ENCODE data around the gene NLN. TPM values are rescaled to one million over a fixed set of nuclear protein-coding genes. Genes with fewer than 3 reads are reported as not detected.
"Not testable (repeated sequence)": the region's sequence is repeated elsewhere in the genome, so short reads cannot be mapped to it uniquely, and the experiment has no call there.

The NLN gene
- total RNA-seq, 1 donor, result 11.6 TPM

- no peak for DNase-seq (ENCODE audit: low read depth in 2 of 3, low spot score in 2 of 3)
Observed at GRCh38 chr5:65769539-65769938, 47.5 kb downstream of the NLN start.

GRCh38 chr5:65771266-65771665, 49.3 kb downstream of the NLN start:
- DNase-seq (ENCODE audit: low read depth in 2 of 3, low spot score in 2 of 3), result no peak

GRCh38 chr5:65772963-65773362, 51.0 kb downstream of the NLN start:
- DNase-seq (ENCODE audit: low read depth in 2 of 3, low spot score in 2 of 3), result not testable (repeated sequence)

- DNase-seq (ENCODE audit: low read depth in 2 of 3, low spot score in 2 of 3), result peak in 1 of 3 donors; percentile 9
Observed at GRCh38 chr5:65774346-65774745, 52.3 kb downstream of the NLN start.

- no peak for DNase-seq (ENCODE audit: low read depth in 2 of 3, low spot score in 2 of 3)
Observed at GRCh38 chr5:65775476-65775875, 53.5 kb downstream of the NLN start.

GRCh38 chr5:65776441-65777141, 54.6 kb downstream of the NLN start:
- no peak for DNase-seq (ENCODE audit: low read depth in 2 of 3, low spot score in 2 of 3)

GRCh38 chr5:65778126-65778525, 56.1 kb downstream of the NLN start:
- DNase-seq (ENCODE audit: low read depth in 2 of 3, low spot score in 2 of 3), result no peak

GRCh38 chr5:65779643-65780042, 57.6 kb downstream of the NLN start:
- DNase-seq (ENCODE audit: low read depth in 2 of 3, low spot score in 2 of 3), result peak in 1 of 3 donors; percentile 30

- DNase-seq (ENCODE audit: low read depth in 2 of 3, low spot score in 2 of 3), result not testable (repeated sequence)
Observed at GRCh38 chr5:65788296-65788695, 66.3 kb downstream of the NLN start.

- DNase-seq (ENCODE audit: low read depth in 2 of 3, low spot score in 2 of 3), result peak in 2 of 3 donors; percentile 62 to 73
Observed at GRCh38 chr5:65790371-65791163, 68.6 kb downstream of the NLN start.

- DNase-seq (ENCODE audit: low read depth in 2 of 3, low spot score in 2 of 3), result no peak
Observed at GRCh38 chr5:65791712-65792673, 70.0 kb downstream of the NLN start.

GRCh38 chr5:65796269-65796668, 74.3 kb downstream of the NLN start:
- no peak for DNase-seq (ENCODE audit: low read depth in 2 of 3, low spot score in 2 of 3)

GRCh38 chr5:65796751-65797316, 74.8 kb downstream of the NLN start:
- no peak for DNase-seq (ENCODE audit: low read depth in 2 of 3, low spot score in 2 of 3)

- no peak for DNase-seq (ENCODE audit: low read depth in 2 of 3, low spot score in 2 of 3)
Observed at GRCh38 chr5:65797481-65797880, 75.5 kb downstream of the NLN start.

- DNase-seq (ENCODE audit: low read depth in 2 of 3, low spot score in 2 of 3), result no peak
Observed at GRCh38 chr5:65799857-65800256, 77.9 kb downstream of the NLN start.

GRCh38 chr5:65800775-65801174, 78.8 kb downstream of the NLN start:
- DNase-seq (ENCODE audit: low read depth in 2 of 3, low spot score in 2 of 3), result no peak

GRCh38 chr5:65801352-65801783, 79.4 kb downstream of the NLN start:
- no peak for DNase-seq (ENCODE audit: low read depth in 2 of 3, low spot score in 2 of 3)

GRCh38 chr5:65802080-65802479, 80.1 kb downstream of the NLN start:
- no peak for DNase-seq (ENCODE audit: low read depth in 2 of 3, low spot score in 2 of 3)

- DNase-seq (ENCODE audit: low read depth in 2 of 3, low spot score in 2 of 3), result no peak
Observed at GRCh38 chr5:65802820-65803219, 80.8 kb downstream of the NLN start.

- peak in 1 of 3 donors; percentile 37 for DNase-seq (ENCODE audit: low read depth in 2 of 3, low spot score in 2 of 3)
Observed at GRCh38 chr5:65803699-65804391, 81.8 kb downstream of the NLN start.
